Retinal pigment epithelial cell (primary cell): ENCODE measurements around the gene COL6A1.

Experiments used
- DNase-seq: peaks from one replicate; pipeline ENCODE4 v3.0.0-alpha.2; 2010; ENCODE audit warnings: low read depth
- H3K4me3 ChIP-seq: 2 replicates; pipeline ENCODE4 v1.5.1; 2011; ENCODE audit warnings: mild to moderate bottlenecking, low read length, control low read depth, moderate library complexity
- TF ChIP-seq, protein P1 (sequence below): conservative IDR thresholded peaks from 2 replicates; pipeline ENCODE4 v1.5.1; 2011; ENCODE audit warnings: low read depth, low read length, control low read depth, inconsistent platforms

COL6A1 gene

DNA sequence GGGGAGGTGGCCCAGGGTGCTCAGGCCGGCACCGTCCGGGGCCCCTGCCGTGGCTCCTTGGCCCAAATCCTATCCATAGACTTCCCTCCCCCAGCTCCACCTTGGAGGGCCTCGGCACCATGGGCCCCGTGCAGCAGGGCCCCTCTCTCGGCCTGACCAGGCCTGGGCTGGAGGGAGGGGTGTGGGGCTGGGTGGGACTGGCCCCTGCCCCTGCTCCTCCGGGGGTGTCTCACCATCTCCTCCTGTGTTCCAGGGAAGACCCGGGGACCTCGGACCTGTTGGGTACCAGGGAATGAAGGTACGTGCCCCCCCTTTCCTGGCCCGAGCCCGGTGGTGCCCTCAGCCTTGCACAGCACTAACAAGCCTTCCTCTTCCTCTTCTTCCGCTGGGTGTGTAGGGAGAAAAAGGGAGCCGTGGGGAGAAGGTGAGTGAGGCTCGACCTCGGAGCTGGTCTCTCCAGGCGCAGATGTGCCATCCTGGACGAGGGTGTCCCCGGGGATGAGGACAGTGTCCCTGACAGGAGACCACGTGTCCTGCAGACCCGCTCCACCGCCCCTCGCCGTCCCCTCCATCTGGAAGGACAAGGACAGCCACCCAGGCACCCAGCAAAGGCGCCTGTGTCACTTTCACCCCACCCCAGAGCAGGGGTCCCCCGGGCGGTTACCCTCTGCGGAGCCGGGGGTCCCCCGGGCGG, 7.9 kb downstream of the COL6A1 start:
- H3K4me3 ChIP-seq: no peak overlapping the region
- no peak for DNase-seq
- TF ChIP-seq, protein P1, sequence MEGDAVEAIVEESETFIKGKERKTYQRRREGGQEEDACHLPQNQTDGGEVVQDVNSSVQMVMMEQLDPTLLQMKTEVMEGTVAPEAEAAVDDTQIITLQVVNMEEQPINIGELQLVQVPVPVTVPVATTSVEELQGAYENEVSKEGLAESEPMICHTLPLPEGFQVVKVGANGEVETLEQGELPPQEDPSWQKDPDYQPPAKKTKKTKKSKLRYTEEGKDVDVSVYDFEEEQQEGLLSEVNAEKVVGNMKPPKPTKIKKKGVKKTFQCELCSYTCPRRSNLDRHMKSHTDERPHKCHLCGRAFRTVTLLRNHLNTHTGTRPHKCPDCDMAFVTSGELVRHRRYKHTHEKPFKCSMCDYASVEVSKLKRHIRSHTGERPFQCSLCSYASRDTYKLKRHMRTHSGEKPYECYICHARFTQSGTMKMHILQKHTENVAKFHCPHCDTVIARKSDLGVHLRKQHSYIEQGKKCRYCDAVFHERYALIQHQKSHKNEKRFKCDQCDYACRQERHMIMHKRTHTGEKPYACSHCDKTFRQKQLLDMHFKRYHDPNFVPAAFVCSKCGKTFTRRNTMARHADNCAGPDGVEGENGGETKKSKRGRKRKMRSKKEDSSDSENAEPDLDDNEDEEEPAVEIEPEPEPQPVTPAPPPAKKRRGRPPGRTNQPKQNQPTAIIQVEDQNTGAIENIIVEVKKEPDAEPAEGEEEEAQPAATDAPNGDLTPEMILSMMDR: no peak

DNA sequence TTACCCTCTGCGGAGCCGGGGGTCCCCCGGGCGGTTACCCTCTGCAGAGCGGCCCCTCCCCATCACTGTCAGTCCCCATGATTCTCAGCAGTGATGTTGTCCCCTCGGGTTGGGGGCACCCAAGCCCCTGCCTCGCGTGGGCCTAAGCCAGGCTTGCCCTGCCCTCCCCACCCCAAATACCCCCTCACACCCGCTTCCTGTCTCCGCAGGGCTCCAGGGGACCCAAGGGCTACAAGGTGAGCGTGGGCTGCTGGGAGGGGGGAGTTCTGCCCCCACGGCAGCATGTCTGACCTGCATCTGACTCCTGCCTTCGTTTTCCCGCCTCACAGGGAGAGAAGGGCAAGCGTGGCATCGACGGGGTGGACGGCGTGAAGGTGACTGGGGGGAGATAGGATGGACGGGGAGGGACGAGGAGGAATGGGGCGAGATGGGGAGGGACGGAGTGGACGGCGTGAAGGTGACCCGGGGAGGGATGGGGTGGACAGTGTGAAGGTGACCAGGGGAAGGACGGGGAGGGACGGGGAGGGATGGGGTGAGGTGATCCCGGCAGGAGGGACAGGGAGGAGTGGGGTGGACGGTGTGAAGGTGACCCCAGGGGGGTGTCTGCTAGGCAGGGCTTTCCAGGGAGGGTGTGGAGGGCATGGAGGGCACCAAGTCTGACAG, 8.6 kb downstream of the COL6A1 start:
- TF ChIP-seq, protein P1: no peak
- DNase-seq: no peak
- no peak overlapping the region for H3K4me3 ChIP-seq

DNA sequence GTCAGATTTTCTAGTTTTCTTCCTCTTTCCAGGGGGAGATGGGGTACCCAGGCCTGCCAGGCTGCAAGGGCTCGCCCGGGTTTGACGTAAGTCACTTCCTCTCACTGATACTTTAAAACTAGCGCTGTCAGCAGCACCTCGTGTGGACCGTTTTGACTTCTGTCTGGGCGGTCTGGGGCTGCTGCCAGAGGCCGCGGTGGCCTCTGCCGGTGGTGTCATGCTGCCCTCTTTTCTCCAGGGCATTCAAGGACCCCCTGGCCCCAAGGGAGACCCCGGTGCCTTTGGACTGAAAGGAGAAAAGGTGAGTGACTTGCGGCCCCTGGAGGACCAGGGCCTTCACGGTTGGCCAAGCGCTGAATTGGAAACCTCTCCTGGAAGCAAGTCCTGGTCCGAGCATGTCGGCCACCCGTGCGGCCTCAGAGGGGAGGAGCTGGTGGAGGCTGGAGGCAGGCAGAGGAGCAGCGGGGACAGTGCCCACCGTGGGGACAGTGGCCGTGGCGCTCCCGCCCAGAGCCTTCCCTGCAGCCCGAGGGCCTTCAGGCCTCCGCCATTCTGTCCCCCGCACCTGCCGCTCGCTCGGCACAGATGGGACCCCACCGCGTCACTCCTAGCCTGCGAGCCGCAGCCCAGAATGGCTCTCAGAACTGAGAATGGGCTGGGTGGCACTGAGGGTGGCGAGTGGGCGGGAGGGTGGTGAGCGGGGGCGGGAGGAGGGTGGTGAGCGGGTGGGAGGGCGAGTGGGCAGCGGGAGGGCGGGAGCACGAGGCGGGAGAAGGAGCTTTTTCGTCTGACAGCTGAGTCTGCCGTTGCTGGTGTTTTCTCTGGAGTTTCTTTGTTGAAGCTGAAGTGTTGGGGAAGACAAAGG, 9.4 kb downstream of the COL6A1 start:
- H3K4me3 ChIP-seq: no peak overlapping the region
- TF ChIP-seq, protein P1: no peak
- DNase-seq: no peak

DNA sequence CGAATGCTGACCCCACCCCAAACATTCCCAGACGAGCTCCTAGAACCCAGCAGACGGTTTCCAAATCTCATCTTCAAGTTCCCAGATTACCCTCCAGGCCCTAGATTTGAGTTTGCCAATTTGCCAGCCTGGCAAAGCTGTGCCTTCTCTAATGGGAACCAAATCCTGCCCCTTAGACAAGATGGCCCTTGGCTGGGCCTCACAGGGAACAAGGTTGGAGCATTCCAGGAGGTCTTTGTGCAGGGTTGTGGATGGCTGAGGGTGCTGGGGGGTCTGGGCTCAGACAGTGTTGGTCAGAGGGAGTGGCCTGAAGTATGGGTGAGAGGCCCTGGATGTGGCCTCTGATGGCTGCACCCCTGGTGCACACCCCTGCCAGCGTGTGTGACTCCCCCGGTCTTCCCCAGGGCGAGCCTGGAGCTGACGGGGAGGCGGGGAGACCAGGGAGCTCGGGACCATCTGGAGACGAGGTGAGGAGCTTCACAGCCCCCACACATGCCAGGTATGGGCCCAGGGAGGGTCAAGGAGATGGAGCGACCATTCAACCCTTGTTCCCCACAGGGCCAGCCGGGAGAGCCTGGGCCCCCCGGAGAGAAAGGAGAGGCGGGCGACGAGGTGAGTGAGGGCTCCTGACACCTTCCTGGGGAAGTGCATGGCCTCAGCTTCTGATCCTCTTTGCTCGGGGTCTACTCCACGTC, 10.2 kb downstream of the COL6A1 start:
- no peak for DNase-seq
- no peak overlapping the region for H3K4me3 ChIP-seq
- TF ChIP-seq, protein P1: no peak

DNA sequence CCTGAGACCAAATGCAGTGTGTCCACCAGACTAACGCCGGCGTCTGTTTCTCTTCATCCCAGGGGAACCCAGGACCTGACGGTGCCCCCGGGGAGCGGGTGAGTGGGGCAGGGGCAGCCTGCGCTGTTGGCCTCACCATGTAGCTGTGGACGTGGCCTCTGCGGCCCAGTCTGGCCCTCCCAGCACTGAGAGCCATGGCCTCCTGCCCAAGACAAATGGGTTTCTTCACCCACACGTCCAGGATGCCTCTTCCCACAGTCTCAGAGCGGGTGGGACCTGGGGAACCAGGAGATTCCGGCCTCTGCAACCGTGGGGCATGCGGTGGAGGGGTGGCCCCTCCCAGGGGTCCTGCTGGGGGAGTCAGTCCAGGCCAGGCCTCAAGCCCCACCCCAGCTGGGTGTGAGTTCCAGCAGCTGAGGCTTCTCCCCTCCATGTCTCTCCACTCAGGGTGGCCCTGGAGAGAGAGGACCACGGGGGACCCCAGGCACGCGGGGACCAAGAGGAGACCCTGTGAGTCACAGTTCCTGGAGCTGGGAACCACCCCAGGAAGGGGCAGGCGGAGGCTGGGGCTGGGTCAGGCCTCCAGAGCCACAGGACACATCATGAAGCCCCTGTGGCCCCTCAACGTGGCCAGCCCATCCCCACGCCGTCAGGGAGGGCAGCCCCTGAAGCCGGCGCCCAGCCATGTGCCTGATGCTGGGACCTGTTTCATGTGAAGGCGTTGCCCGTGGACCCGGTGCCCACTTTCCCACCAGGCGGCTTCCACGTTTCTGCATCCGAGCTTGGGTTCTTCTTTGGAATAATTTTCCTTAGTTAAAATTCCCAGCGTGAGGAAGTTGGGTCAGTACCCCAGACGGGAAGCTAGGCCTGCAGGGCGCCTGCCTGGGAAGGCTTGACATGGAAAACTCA, 11.0 kb downstream of the COL6A1 start:
- H3K4me3 ChIP-seq: no peak overlapping the region
- DNase-seq: no peak
- TF ChIP-seq, protein P1: no peak
